GM06990 (cell line): Measurements from ENCODE around the gene WASHC4.

Experiments used
- DNase-seq: peaks from one replicate; pipeline ENCODE4 v3.0.0-alpha.2; 2011; ENCODE audit not compliant: insufficient read length; ENCODE audit errors: extremely low read depth
- H3K27me3 ChIP-seq: replicated peaks from 2 replicates; pipeline ENCODE4 v1.6.0; 2011; ENCODE audit warnings: low read length; ENCODE audit not compliant: control insufficient read depth, insufficient read depth
- H3K36me3 ChIP-seq: 2 replicates; pipeline ENCODE4 v1.5.1; 2011; ENCODE audit warnings: low read length; ENCODE audit not compliant: control insufficient read depth, insufficient read depth
- H3K4me3 ChIP-seq: replicated peaks from 2 replicates; pipeline ENCODE4 v1.5.1; 2011; ENCODE audit warnings: low read depth, mild to moderate bottlenecking, control low read depth, low read length
- TF ChIP-seq, protein P1 (sequence below): IDR thresholded peaks from 2 replicates; pipeline ENCODE4 v1.5.1; 2011; ENCODE audit warnings: low read length, control low read depth, mild to moderate bottlenecking, inconsistent platforms; ENCODE audit not compliant: insufficient read depth, poor library complexity, severe bottlenecking

WASHC4 gene

GRCh38 chr12:105077435-105077834, 30.1 kb upstream of the WASHC4 start:
- Histone ChIP-seq H3K36me3 (no peaks in the 10 kb centered on the region), H3K27me3 (no peaks in the 10 kb centered on the region), H3K4me3 (no peak overlapping the region)
- no peak for DNase-seq
- TF ChIP-seq, protein P1, sequence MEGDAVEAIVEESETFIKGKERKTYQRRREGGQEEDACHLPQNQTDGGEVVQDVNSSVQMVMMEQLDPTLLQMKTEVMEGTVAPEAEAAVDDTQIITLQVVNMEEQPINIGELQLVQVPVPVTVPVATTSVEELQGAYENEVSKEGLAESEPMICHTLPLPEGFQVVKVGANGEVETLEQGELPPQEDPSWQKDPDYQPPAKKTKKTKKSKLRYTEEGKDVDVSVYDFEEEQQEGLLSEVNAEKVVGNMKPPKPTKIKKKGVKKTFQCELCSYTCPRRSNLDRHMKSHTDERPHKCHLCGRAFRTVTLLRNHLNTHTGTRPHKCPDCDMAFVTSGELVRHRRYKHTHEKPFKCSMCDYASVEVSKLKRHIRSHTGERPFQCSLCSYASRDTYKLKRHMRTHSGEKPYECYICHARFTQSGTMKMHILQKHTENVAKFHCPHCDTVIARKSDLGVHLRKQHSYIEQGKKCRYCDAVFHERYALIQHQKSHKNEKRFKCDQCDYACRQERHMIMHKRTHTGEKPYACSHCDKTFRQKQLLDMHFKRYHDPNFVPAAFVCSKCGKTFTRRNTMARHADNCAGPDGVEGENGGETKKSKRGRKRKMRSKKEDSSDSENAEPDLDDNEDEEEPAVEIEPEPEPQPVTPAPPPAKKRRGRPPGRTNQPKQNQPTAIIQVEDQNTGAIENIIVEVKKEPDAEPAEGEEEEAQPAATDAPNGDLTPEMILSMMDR, result no peak

DNA sequence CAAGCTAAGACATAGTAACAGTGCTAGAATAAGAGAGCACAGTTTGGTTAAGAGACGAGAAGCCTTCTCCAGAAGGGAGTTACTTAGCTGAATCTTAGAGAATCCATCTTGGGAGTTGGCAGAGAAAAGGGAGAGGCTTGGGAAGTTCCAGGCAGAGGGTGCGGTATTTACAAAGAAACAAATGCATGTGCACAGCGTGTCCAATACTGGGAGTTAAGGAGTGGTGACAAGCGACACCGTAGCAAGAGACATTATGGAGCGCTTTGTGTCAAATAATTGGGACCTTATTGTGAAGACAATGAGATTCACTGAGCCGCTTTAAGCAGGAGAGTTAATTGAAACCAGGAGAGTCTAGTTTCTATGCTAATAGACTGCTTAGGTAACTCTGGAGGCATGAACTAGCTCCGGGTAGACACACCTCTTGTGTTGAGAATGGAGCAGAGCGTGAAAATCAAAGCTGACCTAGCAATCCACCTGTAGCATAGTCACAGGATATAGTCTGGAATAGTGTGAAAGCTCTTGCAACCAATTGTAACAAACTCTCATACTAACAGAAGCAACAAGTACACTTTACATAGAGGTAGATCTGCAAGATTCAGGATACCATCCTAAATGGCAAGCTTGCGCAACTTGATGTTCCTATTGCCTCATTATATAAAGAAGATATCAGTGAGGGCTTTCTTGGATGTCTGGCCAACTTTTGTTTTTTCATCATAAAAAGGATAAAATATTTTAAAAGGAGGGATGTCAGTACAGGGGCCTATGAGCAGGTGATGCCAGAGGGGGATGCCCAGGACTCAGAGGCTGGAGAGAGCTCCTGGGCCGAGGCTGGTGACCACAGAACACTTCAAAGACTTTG, 28.6 kb upstream of the WASHC4 start:
- no peak for DNase-seq
- TF ChIP-seq, protein P1, result no peak
- Histone ChIP-seq H3K4me3 (no peak overlapping the region), H3K27me3 (no peaks in the 10 kb centered on the region), H3K36me3 (no peaks in the 10 kb centered on the region)

- no peaks in the 10 kb centered on the region for H3K27me3 ChIP-seq
- H3K36me3 ChIP-seq, result no peaks in the 10 kb centered on the region
- H3K4me3 ChIP-seq, result no peak overlapping the region
- no peak for DNase-seq
- TF ChIP-seq, protein P1, result no peak
These were observed 24.5 kb upstream of the WASHC4 start for GRCh38 chr12:105083031-105083430.

GRCh38 chr12:105083551-105084105, 23.9 kb upstream of the WASHC4 start:
- Histone ChIP-seq H3K4me3 (peak overlapping the region; percentile 26), H3K27me3 (no peaks in the 10 kb centered on the region), H3K36me3 (no peaks in the 10 kb centered on the region)
- peak; percentile 23 for DNase-seq
- TF ChIP-seq, protein P1, result no peak

- DNase-seq, result peak; percentile 78
- Histone ChIP-seq H3K4me3 (peak within 1 kb of the TSS; percentile 26), H3K27me3 (no peaks in the 10 kb centered on the region), H3K36me3 (no peaks in the 10 kb centered on the region)
- TF ChIP-seq, protein P1, result no peak
These were observed 23.0 kb upstream of the WASHC4 start, which contains the start of gene ALDH1L2 for GRCh38 chr12:105084251-105085250. Gene ALDH1L2 (minus strand): TSS chr12:105084458. CDS start chr12:105084436, 22 bp downstream.
